CD4-positive, CD25-positive, alpha-beta regulatory T cell (primary cell): Measurements from ENCODE around the gene RNASE9. TPM values are rescaled to one million over a fixed set of nuclear protein-coding genes. Genes with fewer than 3 reads are reported as not detected.
"Not testable (repeated sequence)": the region's sequence is repeated elsewhere in the genome, so short reads cannot be mapped to it uniquely, and the experiment has no call there.

ENCODE experiments used
- ATAC-seq, 2 donors: fragments of 150-1000 bp; cut with Tn5 transposase; one replicate each; pipeline ENCODE4 v1.10.0; 2021; ENCODE audit warnings: low read depth in 2 of 2, moderate number of reproducible peaks in 2 of 2, moderate library complexity in 1 of 2
- DNase-seq, 3 donors: peaks; one replicate each; pipeline versions ENCODE4 v3.0.0 to v3.0.0-alpha.2; 2012 to 2022; ENCODE audit warnings: mixed read lengths in 1 of 3
- H3K27ac ChIP-seq: one replicate; pipeline ENCODE4 v1.7.0; 2013; ENCODE audit warnings: mild to moderate bottlenecking, low read length; ENCODE audit not compliant: insufficient read depth, poor library complexity, severe bottlenecking
- H3K27me3 ChIP-seq: one replicate; pipeline ENCODE4 v1.7.0; 2013; ENCODE audit warnings: low read length; ENCODE audit not compliant: control insufficient read depth, insufficient read depth
- H3K36me3 ChIP-seq: one replicate; pipeline ENCODE4 v1.7.0; 2013; ENCODE audit warnings: mild to moderate bottlenecking, low read length, moderate library complexity; ENCODE audit not compliant: control insufficient read depth, insufficient read depth
- H3K4me1 ChIP-seq: 2 replicates; pipeline ENCODE4 v1.7.0; 2013; ENCODE audit warnings: mild to moderate bottlenecking, low read length; ENCODE audit not compliant: insufficient read depth, control insufficient read depth, poor library complexity, severe bottlenecking
- H3K4me3 ChIP-seq: one replicate; pipeline ENCODE4 v1.7.0; 2013; ENCODE audit warnings: low read depth, mild to moderate bottlenecking, low read length, moderate library complexity
- H3K9me3 ChIP-seq, 2 experiments: 1 replicate in 1 of 2; 2 replicates in 1 of 2; pipeline ENCODE4 v1.7.0; 2013; ENCODE audit warnings: low read length in 2 of 2, mild to moderate bottlenecking in 1 of 2, moderate library complexity in 1 of 2; ENCODE audit not compliant: control insufficient read depth in 2 of 2
- H3K27ac Mint-ChIP-seq, 3 donors: one replicate each; pipeline ENCODE4 v1.8.0; 2020 to 2022; ENCODE audit warnings: mild to moderate bottlenecking in 3 of 3, mixed read lengths in 3 of 3, moderate library complexity in 2 of 3
- H3K27me3 Mint-ChIP-seq: one replicate; pipeline ENCODE4 v1.8.0; 2022; ENCODE audit warnings: mild to moderate bottlenecking, mixed read lengths
- H3K36me3 Mint-ChIP-seq: one replicate; pipeline ENCODE4 v1.8.0; 2020; ENCODE audit warnings: mixed read lengths
- H3K4me1 Mint-ChIP-seq, 4 donors: one replicate each; pipeline ENCODE4 v1.8.0; 2020 to 2022; ENCODE audit warnings: mixed read lengths in 4 of 4, mild to moderate bottlenecking in 1 of 4
- H3K4me3 Mint-ChIP-seq, 4 donors: one replicate each; pipeline ENCODE4 v1.8.0; 2020 to 2022; ENCODE audit warnings: mild to moderate bottlenecking in 4 of 4, mixed read lengths in 4 of 4, moderate library complexity in 3 of 4
- H3K9me3 Mint-ChIP-seq, 7 donors: one replicate each; pipeline ENCODE4 v1.8.0; 2020 to 2022; ENCODE audit warnings: mixed read lengths in 7 of 7, mild to moderate bottlenecking in 3 of 7, moderate library complexity in 2 of 7
- polyA plus RNA-seq, 4 donors: library from polyadenylated mRNA; unstranded; fragments of 300-500 nt; fragmentation: Illumina TruSeq; gene quantifications; one replicate each; pipeline ENCODE4 v1.2.3, GENCODE V29; 2021
- total RNA-seq: library from RNA; stranded (reverse); gene quantifications from one replicate; pipeline ENCODE4 v1.2.3, GENCODE V29; 2022

RNASE9 gene
- total and polyA plus RNA-seq, 5 donors from 2014 or later, result not detected

DNA sequence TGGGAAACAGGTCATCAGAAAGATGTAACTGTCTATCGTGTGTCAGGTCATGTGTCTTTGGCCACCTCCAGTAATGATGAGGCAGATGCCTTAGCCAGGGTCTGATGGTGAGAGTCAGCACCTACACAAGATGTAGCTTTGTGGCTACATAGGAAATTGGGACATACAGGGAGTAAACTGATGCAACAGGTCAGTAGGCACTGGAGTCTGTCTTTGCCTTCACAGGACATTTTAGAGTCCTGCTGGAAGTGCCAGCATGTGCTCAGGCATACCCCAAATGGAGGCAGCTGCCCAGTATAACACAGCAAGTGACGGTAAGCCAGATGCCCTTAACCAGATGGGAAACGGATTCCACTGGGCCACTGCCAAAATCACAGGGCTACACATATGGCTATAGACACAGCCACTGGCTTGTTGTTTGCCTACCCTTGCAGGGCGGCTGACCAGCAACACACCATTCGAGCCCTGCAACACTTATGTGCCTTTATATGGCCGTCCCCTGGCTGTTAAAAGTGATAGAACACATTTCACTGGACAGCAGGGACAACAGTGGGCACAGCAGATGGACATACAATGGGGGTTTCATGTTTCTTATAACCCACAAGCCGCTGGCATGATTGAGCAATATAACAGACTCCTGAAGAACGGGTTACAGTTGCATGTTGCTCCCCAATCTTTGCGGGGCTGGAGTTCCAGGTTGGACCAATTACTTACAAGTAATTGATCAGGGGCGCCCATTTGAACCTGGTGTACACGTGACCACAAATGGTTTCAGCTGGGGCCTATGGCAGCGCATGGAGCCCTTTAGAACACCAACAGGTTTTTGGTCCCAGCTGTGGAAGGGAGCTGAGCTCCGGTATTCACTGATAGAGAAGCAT, 43.2 kb upstream of the RNASE9 start:
- no peaks in the 10 kb centered on the region for H3K4me1 ChIP-seq
- Mint-ChIP-seq H3K9me3 (no peaks in the 10 kb centered on the region), H3K4me3 (no peak overlapping the region), H3K27ac (no peak overlapping the region), H3K4me1 (no peaks in the 10 kb centered on the region), H3K36me3 (no peaks in the 10 kb centered on the region), H3K27me3 (no peaks in the 10 kb centered on the region)
- H3K36me3 ChIP-seq, result no peaks in the 10 kb centered on the region
- no peaks in the 10 kb centered on the region for H3K27me3 ChIP-seq
- DNase-seq, result no peak
- H3K27ac ChIP-seq, result no peak overlapping the region
- no peak for ATAC-seq
- no peak overlapping the region for H3K4me3 ChIP-seq
- no peaks in the 10 kb centered on the region for H3K9me3 ChIP-seq

DNA sequence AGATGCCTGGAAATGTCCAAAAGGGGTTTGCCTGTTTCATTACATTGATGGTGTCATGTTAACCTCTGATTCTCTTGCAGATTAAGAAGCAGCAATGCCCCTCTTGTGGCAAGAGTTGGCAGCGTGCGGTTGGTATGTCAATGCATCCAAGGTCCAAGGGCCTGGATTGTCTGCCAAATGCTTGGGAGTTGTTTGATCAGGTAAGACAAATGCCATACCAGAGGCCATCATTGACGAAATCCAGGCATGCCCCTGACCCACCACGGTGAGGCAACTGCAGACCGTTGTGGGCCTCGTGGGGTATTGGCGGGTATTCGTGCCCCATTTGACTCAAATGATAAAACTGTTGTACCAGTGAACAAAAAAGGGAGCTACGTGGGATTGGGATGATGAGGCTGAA, 41.7 kb upstream of the RNASE9 start:
- no peaks in the 10 kb centered on the region for H3K9me3 Mint-ChIP-seq
- no peaks in the 10 kb centered on the region for H3K4me1 Mint-ChIP-seq
- no peaks in the 10 kb centered on the region for H3K27me3 Mint-ChIP-seq
- no peaks in the 10 kb centered on the region for H3K27me3 ChIP-seq
- no peaks in the 10 kb centered on the region for H3K9me3 ChIP-seq
- no peak overlapping the region for H3K4me3 ChIP-seq
- H3K4me3 Mint-ChIP-seq, result no peak overlapping the region
- H3K4me1 ChIP-seq, result no peaks in the 10 kb centered on the region
- no peak overlapping the region for H3K27ac ChIP-seq
- H3K36me3 Mint-ChIP-seq, result no peaks in the 10 kb centered on the region
- no peak for ATAC-seq
- DNase-seq, result no peak
- H3K27ac Mint-ChIP-seq, result no peak overlapping the region
- no peaks in the 10 kb centered on the region for H3K36me3 ChIP-seq

DNA sequence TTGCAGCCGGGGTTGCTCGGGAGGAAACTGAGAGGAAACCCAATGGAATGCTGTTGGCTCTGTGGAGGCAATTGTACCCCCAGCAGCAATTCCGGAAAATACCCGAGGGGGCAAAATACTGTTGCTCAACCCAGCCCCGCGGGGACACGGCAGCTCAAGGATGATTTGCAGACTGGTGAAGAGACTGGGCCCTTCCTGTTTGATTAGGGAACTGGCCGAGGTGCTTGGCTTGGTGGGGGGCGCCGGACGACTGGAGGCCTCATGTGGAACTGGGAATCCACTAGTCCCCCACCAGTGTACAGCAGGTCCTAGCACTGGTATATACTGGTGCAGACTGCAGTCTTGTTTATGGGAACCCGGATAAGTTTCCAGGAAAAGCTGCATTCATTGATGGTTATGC, 40.7 kb upstream of the RNASE9 start:
- ATAC-seq (no peak), DNase-seq (no peak)
- Histone ChIP-seq H3K27me3 (no peaks in the 10 kb centered on the region), H3K4me3 (no peak overlapping the region), H3K27ac (no peak overlapping the region), H3K4me1 (no peaks in the 10 kb centered on the region), H3K9me3 (no peaks in the 10 kb centered on the region), H3K36me3 (no peaks in the 10 kb centered on the region)
- Mint-ChIP-seq H3K4me1 (no peaks in the 10 kb centered on the region), H3K9me3 (no peaks in the 10 kb centered on the region), H3K27me3 (no peaks in the 10 kb centered on the region), H3K27ac (no peak overlapping the region), H3K4me3 (no peak overlapping the region), H3K36me3 (no peaks in the 10 kb centered on the region)

DNA sequence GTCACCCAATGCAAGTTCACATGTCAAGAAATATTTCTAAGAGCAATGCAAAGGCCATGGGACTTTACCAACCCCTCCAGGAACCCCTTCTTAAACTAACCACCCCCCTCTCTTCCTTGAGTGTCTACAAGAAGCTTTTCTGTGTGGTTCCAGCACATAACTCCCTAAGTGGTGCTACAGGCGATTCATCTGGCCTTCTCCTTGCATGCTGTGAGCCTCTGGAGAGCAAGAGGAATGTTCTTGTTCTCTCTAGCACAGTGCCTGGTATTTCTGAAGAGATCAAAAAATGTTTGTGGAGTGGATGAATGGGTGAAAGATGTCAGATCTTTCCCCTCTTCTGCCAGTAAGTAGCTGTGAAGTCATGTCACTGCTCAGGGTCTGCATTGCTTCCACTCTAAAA, 36.3 kb upstream of the RNASE9 start:
- peaks cover 6% of the 10 kb centered on the region for H3K27me3 Mint-ChIP-seq
- H3K9me3 Mint-ChIP-seq, result peaks cover 0 to 2% (median 0%) of the 10 kb centered on the region in 7 donors
- Histone ChIP-seq H3K27me3 (peaks cover 4% of the 10 kb centered on the region), H3K36me3 (no peaks in the 10 kb centered on the region), H3K4me1 (no peaks in the 10 kb centered on the region), H3K27ac (no peak overlapping the region), H3K4me3 (no peak overlapping the region), H3K9me3 (no peaks in the 10 kb centered on the region)
- no peak overlapping the region for H3K27ac Mint-ChIP-seq
- no peaks in the 10 kb centered on the region for H3K36me3 Mint-ChIP-seq
- ATAC-seq (no peak), DNase-seq (no peak)
- H3K4me1 Mint-ChIP-seq, result peaks cover 0 to 4% (median 0%) of the 10 kb centered on the region in 4 donors
- no peak overlapping the region for H3K4me3 Mint-ChIP-seq

DNA sequence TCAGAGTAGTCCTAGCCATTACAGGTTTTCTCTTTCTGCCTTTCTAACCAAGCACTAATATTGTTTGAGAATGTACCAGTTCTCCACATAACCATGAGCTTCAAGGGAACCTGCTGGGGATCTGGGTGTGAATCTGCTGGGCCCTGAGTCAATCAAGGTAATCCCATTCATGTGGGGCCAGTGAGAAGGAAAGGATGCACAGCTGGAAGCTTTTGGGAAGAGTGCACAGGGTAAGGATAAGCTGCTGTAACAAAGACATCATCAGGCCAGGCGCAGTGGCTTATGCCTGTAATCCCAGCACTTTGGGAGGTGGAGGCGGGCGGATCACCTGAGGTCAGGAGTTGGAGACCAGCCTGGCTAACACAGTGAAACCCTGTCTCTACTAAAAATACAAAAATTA, 34.9 kb upstream of the RNASE9 start:
- not testable (repeated sequence) for H3K4me1 ChIP-seq, DNase-seq, H3K9me3 ChIP-seq, ATAC-seq, H3K36me3 Mint-ChIP-seq, H3K4me1 Mint-ChIP-seq, H3K9me3 Mint-ChIP-seq, H3K27ac ChIP-seq, H3K27ac Mint-ChIP-seq, H3K4me3 Mint-ChIP-seq, H3K4me3 ChIP-seq, H3K36me3 ChIP-seq
- peaks cover 11% of the 10 kb centered on the region for H3K27me3 ChIP-seq
- H3K27me3 Mint-ChIP-seq, result peaks cover 11% of the 10 kb centered on the region

DNA sequence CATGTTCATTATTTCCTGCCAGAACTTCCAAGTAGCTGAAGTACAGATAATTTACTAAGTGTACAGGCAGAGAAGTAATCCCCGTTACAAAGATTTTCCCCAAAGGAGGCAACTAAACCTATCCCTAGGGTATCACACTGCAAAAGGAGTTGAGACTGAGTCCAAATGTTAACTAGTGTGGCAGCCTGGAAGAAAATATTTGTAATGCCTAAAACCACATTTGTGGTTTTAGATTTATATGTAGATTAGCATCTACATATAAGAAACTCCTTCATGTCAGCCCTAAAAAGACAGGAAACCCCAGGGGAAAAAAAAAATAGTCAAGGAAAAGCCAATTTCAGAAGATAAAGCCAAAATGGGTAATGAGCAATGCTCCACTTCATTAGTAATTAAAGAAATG, 31.7 kb upstream of the RNASE9 start:
- H3K36me3 Mint-ChIP-seq, result no peaks in the 10 kb centered on the region
- Histone ChIP-seq H3K4me1 (no peaks in the 10 kb centered on the region), H3K27me3 (peaks cover 11% of the 10 kb centered on the region), H3K4me3 (no peak overlapping the region), H3K27ac (no peak overlapping the region), H3K36me3 (no peaks in the 10 kb centered on the region), H3K9me3 (no peaks in the 10 kb centered on the region)
- ATAC-seq (no peak), DNase-seq (no peak)
- no peak overlapping the region for H3K4me3 Mint-ChIP-seq
- peaks cover 0 to 5% (median 3%) of the 10 kb centered on the region in 4 donors for H3K4me1 Mint-ChIP-seq
- peaks cover 23% of the 10 kb centered on the region for H3K27me3 Mint-ChIP-seq
- H3K9me3 Mint-ChIP-seq, result peaks cover 0 to 2% (median 0%) of the 10 kb centered on the region in 7 donors
- H3K27ac Mint-ChIP-seq, result no peak overlapping the region

DNA sequence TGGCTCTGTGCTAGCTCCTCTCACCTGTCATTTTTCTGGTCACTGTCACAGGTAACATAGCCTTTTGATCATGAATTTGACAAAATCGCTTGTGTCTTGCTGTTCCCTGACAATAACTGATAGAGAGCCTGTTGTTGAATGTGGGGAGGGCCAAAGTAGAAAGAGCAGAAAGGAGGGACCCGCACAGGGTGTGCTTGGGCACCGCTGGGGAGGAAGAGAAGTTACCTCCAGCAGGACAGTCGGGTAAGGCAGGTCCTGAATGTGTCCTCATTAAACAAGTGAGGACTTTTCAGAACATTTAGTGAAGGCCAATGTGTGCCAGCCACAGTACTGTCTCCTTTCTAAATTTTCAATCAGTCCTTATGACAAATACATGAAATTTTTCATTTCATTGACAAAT, 30.4 kb upstream of the RNASE9 start, which contains the start of gene RNASE12:
Gene RNASE12 (minus strand): TSS at position 142 of the 400 bp plus-strand sequence. CDS start 653 bp downstream, outside the sequence.
- H3K4me3 Mint-ChIP-seq, result no peak within 1 kb of the TSS
- H3K27me3 Mint-ChIP-seq, result peaks cover 24% of the 10 kb centered on the region
- peaks cover 0 to 5% (median 3%) of the 10 kb centered on the region in 4 donors for H3K4me1 Mint-ChIP-seq
- Histone ChIP-seq H3K27me3 (peaks cover 12% of the 10 kb centered on the region), H3K27ac (no peak within 1 kb of the TSS), H3K4me1 (no peaks in the 10 kb centered on the region), H3K36me3 (no peaks in the 10 kb centered on the region), H3K9me3 (no peaks in the 10 kb centered on the region), H3K4me3 (no peak within 1 kb of the TSS)
- no peak for ATAC-seq
- H3K36me3 Mint-ChIP-seq, result no peaks in the 10 kb centered on the region
- no peak for DNase-seq
- H3K27ac Mint-ChIP-seq, result no peak within 1 kb of the TSS
- peaks cover 0 to 2% (median 0%) of the 10 kb centered on the region in 7 donors for H3K9me3 Mint-ChIP-seq
